GM19023 (cell line): ENCODE results near the gene HELZ2.

Source experiments
- ATAC-seq: cut with Tn5 transposase; IDR thresholded peaks from one replicate; pipeline ENCODE4 v1.9.1; 2021; ENCODE audit warnings: mild to moderate bottlenecking, moderate library complexity; ENCODE audit not compliant: unreplicated experiment

HELZ2 gene

DNA sequence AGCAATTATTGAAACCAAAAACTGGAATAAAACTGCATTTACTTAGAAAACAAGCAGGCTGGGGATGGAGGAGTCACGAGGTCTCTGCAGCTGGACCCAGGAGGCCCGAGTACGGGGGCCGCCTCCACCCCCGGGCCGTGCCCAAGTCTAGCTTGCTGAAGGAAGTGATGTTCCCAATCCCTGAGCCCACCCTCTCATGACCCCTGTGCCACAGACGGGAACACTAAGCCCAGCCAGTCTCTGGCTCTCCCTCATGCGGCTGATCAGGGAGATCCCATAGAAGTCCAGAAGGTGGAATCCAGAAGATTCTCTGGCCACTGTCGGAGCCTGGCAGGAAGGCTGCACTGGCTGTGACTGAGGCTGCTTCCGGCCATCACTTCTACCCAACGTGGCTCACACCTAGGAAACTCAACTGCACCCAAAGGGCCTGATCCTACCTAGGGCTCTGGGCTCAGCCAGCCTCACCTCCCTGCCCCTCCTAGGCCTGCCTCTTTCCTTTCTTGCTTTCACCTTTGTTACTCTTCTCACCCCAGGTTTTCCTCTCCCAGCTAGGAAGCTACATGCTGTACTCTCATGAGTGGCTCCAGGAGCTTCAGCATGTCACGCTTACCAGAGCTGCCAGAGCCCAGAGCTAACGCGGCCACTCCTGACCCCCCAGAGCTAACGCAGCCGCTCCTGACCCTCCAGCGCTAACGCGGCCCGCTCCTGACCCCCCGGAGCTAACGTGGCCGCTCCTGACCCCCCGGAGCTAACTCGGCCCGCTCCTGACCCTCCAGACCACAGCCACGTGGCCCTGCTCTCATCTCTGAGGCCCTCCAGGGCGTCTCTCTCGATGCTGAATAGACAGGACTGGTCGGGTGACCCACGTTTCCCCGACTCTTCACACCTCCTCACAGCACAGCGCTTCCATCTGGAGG lies 24.7 kb upstream of the HELZ2 start:
- ATAC-seq, result no peak

DNA sequence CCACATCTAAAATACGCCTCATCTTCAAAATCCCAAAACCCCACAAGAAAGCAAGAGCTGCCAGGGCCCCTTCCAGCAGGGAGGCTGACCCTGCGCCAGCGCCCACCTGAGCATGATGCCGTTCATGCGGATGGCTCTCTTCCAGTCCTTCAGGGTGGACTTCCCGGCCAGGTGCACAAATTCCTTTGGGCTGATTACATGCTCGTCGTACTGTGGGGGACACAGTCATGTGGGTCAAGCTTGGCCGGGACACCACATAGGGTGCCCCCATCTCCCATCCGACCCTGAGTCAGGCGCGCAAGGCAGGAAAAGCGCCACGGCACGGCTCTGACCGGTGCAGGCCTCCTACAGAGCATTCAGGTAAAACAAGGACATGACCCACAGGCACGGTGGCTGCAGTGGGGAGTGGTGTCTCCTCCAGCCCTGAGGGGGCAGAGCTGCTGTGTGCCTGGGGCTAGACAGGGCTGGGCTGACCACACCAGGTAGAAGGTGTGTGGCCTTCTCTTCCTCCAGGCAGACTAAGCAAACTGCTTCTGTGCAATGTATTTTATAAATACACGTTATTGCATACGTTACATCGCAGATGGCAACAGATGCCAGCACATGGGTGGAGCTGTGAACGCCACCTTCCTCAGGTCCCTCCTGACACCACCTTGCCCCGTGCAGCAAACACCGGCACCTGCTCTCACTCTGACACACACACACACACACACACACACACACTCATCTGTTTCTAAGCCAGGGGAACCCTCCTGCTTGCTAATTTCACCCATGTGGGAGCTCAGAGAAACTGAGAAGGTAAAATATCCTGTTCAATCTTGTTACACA lies 23.8 kb upstream of the HELZ2 start:
- ATAC-seq, result no peak

DNA sequence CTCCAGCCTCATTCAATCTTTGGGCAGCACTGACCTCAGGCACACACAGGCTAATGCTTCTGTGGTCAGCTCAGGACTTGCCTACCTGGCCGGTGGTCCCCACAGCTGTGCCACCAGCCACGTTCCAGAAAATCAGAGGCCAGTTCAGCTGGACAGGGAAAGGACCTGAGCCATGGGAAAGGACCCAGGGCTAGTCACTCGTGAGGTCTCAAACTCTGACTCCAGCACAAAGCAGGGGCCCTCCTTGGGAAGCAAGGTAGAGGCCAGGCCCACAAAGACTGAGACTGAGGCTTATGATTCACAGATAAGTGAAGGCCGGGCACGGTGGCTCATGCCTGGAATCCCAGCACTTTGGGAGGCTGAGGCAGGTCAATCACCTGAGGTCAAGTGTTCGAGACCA lies 22.4 kb upstream of the HELZ2 start:
- no peak for ATAC-seq

DNA sequence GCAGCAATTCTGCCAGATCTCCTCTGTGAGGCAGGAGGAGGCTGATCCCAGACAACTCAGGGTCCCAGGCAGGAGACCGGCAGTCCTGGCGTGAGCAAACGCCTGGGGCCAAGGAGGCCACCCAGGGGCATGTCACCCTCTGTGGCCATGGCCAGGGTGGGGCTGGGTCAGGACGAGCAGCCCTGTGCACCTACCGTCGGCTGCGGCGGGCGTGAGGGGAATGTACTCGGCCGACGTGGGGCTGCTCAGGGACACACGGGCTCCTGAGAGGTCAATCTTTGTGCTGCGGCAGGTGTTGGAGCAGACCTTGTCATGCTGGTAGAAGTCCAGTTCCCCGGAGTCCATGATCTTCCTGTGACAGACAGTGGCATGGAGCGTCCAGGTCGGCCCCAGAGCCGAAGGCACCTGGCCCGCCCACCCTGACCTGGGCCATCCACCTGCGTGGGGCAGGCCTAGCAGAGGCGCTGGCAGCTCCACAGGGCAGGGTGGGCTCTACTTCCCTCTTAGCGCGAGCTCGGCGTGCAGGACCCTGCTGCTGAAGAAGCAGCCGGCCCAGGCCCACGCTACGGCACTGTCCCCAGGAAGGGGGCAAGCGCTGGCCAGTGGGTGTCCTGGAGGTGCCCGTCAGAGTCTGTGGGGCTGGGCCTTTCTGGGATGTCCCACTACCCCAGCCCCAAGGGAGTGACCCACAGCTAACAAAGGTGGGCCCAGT lies 21.5 kb upstream of the HELZ2 start:
- ATAC-seq, result no peak

DNA sequence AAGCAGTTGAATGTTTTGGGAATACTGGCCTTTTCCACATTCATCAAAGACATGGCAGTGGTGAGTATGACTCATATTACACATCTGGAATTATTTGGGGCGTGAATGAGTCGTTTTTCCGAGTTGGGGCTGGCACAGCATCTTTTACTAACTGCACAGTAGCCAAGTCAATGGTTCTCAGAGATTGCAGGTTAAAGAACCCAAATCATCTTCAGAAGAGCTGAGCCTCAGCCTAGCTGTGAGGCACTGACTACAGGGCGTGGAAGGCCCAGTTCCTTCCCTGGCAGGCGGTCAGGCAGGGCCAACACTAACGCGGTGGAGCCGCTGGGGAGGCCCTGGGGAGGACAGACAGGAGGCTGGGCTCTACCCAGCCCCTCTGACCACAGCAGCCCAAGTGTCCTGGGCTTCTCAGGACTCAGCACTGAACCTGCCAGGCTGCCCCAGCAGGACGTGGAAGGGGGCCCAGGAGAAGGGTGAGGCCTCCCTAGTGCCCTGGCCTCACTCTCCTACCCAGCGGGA lies 20.1 kb upstream of the HELZ2 start:
- ATAC-seq, result no peak

DNA sequence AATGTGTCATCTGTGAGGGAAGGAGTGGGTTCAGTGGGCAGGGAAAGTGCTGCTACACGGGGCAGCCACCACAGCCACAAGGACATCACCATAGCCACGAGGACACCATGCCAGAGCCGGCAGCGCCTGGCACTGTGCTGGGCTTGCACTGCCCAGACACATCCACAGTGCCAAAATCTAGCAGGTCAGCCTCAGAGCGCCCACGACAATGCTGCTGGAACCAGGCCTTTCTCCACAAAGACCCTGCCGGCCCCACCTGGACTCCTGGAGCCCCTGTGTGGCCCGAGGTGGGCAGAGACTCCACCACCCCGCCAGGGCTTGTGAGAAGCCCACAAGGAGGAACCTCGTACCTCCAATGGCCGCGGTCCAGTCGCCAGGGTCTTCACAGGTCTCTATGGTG lies 18.6 kb upstream of the HELZ2 start:
- ATAC-seq, result no peak

DNA sequence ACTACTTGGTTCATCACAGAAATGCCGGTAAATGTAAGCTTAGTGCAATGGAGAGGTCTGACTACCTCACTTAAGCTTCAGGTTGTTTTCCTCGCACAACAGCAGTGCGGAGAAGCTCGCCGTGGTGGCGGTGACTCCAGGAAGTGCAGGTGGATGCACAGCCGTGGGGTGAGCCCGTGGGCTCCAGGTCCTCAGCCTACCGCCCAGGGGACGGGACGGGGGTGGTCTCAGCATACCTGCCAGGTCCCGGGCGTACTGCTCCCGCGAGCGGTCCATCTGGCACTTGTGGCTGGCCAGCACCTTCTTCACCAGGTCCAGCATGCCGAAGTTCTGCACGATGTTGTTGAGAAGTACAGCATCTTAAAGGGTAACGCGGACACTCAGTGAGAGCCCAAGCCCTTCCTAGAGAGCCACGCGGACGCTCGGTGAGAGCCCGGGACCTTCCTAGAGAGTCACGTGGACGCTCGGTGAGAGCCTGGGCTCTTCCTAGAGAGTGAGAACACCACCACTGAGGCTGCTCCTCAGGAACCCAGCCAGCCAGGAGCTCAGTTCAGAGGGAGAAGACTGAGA lies 17.8 kb upstream of the HELZ2 start:
- no peak for ATAC-seq

DNA sequence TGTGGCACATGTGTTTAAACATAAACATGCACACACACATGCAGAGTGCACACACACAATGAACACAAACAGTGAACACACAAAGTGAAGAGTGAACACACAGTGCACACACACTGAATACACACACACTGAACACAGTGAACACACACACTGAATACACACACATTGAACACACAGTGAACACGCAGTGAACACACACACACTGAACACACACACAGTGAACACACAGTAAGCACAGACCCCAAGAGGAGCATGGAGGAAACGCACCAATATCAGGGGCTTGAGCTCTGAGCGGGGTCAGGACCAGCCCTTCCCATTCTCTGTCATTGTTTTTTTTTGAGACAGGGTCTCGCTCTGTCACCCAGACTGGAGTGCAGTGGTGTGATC lies 17.1 kb upstream of the HELZ2 start:
- ATAC-seq, result no peak

DNA sequence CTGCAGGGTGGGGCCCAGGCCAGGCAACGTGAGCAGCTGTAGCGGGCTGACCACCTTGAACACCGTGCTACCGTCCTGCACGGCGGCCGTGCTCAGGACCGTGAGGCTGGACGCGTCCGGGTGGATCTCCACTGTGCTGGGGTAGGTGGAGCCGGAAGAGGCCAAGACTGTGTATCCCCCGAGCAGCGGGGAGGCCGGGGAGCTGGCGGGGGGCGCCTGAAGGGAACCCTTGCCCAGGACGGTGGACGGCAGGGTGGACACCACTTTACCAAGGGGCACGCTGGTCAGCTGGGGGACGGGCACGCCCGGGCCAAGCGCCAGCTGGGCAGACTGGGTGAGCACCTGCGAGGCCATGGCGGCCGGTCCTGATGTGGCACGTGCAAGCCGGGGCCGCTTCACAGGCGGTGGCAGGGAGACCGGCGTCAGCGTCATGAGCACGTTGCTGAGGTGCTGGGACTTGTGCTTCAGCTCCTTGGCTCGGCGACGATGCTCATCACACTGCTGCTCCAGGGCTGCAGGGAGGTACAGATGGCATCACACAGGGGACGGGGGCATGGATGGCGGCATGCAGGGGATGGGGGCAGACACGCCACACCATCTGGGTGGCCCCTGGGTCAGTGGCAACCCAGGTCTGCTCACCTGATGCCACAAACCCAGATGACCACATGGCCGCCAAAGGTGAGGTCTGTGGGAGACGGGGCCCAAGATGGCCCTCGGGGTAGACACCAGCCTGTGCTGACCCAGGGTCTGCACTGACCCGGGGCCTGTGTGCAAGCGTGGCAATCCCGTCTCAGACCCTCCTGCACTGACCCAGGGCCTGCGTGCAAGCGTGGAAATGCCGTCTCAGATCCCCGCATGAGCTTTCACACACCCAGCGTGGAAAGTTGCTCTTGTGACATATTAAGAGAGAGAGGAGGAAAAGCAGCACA lies 16.4 kb upstream of the HELZ2 start:
- no peak for ATAC-seq

DNA sequence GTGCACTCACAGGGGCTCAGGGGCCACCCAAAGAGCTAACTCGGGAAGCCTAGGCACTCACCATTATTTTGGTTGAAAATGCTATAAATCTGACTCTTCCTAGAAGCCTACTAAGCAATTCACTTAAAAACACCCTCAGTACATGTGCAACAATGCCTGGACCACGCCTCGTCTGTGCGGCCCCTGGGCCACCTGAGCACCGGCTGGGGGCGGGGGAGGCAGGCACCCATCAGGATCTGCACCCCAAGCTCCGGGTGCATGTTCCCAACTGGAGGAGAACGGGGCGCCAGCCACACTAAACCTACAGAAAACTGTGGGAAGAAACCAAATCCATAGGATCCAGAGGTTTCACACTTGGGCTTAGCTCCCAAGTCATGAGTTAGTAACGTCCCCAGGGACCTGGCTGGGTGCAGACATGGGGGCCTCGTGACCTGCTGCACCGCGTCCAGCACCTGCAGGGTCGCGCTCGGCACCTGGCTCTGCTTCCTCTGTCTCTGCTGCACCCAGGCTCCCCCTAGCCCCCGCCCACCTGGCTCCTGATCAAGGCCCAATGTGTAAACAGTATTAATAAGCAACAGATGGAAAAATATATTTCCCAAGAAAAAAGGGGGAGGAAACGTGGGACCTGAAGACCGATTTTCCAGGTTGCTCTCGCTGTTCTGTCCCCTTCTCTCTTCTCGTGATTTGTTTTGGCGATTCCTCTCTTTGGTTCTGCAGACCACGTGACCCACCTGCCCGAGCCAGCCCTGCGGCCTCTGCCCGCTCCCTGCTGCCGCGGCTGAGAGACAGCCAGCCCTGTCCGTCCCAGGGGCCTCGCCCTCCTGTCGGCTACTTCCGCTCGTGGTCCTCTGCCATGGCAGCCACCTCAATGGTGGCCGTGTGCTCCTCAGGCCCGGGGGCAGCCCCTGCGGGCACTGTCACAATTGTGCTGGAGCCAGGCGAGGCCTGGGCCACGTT lies 15.5 kb upstream of the HELZ2 start:
- no peak for ATAC-seq

DNA sequence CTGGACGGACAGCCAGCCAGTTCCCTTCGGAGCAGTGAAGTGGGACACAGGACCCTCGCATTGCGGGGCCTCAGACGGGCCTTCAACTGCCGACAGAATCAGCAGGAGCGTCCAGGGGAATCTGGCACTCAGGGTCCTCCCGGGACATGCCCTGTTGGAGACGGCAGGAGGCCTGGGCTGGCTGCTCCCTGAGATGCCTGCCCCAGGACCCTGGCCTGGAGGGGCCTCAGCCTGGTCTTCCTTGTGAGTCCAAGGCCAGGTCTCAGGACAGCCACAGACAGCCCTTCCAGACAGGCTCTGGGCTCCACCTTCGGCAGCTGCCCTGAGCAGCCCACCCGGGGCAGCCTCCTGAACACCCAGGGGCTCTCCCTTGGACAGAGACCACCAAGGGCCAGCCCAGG lies 14.6 kb upstream of the HELZ2 start:
- no peak for ATAC-seq

DNA sequence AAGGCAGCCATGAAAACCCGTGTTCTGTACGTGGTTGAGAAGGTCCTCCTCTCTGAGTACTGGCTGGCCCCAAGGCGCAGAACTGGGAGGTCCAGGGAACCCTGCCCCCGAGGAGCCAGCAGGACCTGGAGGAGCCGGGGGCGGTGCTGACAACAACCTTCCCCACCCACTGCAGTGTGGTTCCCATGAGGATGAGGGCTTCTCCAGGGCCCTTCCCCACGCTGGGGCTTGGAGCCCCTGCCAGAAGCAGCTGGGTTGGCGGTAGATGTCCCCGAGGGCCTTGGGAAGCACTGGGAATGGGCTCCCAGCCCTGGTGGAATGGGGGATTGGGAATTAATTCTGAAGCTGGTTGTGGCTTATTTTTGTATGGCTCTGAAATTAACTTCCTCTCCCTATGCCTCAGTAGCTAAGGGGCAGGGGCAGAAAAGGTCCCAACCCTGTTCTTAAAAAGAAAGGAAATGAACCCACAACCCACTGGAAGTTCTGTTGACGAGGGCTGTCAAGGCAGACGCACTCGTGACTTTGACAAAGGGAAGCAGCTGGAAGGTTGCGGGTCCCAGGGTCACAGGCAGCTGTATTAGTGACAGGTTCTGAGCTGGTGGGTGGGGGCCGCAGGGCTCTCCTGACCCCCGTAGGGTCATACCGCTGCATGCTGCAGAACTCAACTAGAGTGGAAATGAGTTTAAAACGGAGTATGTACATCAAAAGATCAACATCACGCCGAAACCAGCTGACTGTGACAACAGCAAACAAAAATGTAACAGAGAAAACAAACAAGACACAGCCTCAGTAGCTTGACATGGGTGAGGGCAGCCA lies 13.9 kb upstream of the HELZ2 start:
- no peak for ATAC-seq

DNA sequence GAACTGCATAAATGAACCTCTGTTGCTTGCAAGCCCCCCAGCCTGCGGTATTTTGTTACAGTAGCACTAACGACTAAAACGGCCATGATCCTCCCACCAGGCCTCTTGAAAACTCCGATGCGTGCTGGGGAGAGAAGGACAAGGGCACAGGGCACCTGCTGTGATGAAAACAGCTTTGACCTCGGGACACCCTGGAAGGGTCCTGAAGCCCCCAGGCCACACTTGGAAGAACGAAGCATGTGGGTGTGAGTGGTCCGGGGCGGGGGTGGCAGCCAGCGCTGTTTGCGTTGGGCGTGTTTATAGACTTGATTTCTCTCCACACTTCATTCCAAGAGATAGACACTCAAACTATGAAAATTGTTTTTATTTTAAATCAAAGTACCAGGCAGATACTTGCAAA lies 13.2 kb upstream of the HELZ2 start:
- ATAC-seq, result no peak

DNA sequence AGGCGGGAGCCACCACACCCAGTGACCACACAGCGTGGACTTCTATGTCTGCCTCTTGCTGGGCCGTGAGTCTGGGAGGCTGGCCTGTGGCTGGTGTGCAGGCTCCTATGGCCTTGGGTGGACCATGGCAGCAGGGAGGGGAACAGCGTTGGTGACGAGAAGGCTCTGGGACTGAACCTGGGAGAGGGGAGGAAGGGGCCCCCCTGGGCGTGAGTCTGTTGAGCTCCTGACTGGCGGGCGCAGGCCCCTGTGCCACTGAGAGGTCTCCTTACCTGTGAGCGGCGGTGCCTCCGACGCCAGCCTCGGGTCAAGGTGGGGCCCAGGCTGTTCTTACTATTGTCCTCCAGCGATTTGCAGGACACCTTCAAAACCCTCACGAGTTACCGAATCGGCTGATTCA lies 12.8 kb upstream of the HELZ2 start:
- ATAC-seq, result no peak

DNA sequence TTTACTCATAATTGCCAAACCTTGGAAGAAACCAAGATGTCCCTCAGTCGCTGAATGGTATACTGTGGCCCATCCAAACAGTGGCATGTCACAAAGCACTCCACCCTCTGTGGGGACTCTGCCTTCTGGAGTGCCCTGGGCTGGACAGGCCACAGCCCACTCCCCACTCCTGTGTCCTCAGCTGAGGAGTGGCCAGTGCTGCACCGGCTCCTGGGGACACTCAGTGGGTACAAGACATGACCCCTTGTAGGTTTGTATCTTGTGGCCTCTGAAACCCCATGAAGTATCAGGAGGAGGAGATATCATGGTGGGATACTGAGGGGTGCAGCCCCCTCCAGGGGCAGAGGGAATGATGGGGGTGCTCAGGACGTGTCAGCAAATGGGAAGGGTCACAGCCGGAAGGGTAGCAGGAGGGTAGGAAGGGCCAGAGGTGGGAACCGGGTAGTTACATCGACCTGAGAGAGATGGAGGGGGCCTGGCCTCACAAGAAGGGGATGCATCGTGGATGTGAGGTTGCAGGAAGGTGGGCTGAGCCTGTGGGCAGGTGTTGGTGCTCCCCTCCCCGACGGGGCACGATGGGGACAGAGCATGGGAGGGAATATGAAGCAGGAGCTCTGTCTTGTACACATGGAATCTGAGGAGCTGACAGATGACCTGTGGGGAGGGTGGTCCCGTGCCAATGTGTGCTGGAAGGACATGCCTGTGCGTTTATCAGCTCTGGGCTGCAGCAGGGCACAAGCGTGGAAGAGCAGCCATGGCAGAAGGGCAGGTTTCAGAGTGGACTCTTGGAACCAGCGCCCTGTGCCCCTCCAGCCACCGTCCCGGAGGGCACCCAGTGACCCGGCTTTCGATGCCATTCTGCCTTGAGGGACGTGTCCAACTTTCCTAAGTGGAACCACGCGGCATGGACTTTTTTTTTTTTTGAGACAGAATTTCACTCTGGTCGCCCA lies 11.9 kb upstream of the HELZ2 start:
- ATAC-seq, result no peak

DNA sequence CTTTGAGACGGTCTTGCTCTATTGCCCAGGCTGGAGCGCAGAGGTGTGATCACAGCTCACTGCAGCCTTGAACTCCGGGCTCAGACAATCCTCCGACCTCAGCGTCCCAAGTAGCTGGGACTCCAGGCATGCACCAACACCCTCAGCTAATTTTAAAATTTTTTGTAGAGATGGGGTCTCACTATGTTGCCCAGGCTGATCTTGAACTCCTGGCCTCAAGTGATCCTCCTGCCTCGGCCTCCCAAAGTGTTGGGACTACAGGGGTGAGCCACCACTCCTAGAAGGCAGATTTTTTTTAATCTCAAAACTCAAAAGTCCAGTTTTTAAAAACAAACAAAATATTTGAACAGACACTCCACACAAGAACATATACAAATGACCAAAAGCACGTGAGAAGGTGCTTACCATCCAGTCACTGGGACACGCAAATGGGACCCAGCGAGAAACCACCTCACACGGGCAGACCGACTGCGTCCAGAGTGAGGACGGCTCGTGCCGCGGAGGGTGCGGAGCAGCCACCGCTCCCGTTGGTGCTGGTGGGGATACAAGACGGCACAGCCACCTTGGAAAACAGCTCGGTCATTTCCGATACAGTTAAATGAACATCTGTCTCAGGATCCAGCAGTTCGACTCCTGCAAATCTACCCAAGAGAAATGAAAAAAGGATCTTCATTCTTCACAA lies 8.5 kb upstream of the HELZ2 start:
- ATAC-seq, result no peak
